IPS-18a (cell line): ENCODE data around the gene ACAP2.

Experiments
- H3K27ac ChIP-seq: one replicate; pipeline ENCODE4 v1.5.1; 2013; ENCODE audit warnings: low read length
- H3K27me3 ChIP-seq: one replicate; pipeline ENCODE4 v1.6.1; 2013; ENCODE audit warnings: mild to moderate bottlenecking, low read length; ENCODE audit not compliant: control insufficient read depth, insufficient read depth
- H3K36me3 ChIP-seq: one replicate; pipeline ENCODE4 v1.6.1; 2013; ENCODE audit warnings: low read depth, low read length; ENCODE audit not compliant: control insufficient read depth
- H3K4me1 ChIP-seq: one replicate; pipeline ENCODE4 v1.6.1; 2013; ENCODE audit warnings: low read depth, low read length; ENCODE audit not compliant: control insufficient read depth
- H3K4me3 ChIP-seq: one replicate; pipeline ENCODE4 v1.5.1; 2013; ENCODE audit warnings: low read length
- H3K9ac ChIP-seq: one replicate; pipeline ENCODE4 v1.6.1; 2013; ENCODE audit warnings: mild to moderate bottlenecking, low read length, moderate library complexity
- H3K9me3 ChIP-seq: one replicate; pipeline ENCODE4 v1.6.1; 2013; ENCODE audit warnings: low read depth, low read length; ENCODE audit not compliant: control insufficient read depth

ACAP2 gene

GRCh38 chr3:195460091-195460713 lies 17.4 kb upstream of the ACAP2 start:
- H3K4me3 ChIP-seq, result no peak overlapping the region
- H3K9me3 ChIP-seq, result no peaks in the 10 kb centered on the region
- no peaks in the 10 kb centered on the region for H3K27me3 ChIP-seq
- no peaks in the 10 kb centered on the region for H3K36me3 ChIP-seq
- H3K27ac ChIP-seq, result no peak overlapping the region
- no peaks in the 10 kb centered on the region for H3K4me1 ChIP-seq
- no peak overlapping the region for H3K9ac ChIP-seq

- Histone ChIP-seq H3K9ac (no peak overlapping the region), H3K9me3 (no peaks in the 10 kb centered on the region), H3K36me3 (no peaks in the 10 kb centered on the region), H3K4me1 (no peaks in the 10 kb centered on the region), H3K27me3 (no peaks in the 10 kb centered on the region), H3K4me3 (no peak overlapping the region), H3K27ac (no peak overlapping the region)
Measured at GRCh38 chr3:195458316-195458717, 15.5 kb upstream of the ACAP2 start.

GRCh38 chr3:195455789-195456188 lies 13.0 kb upstream of the ACAP2 start:
- H3K4me1 ChIP-seq, result peaks cover 3% of the 10 kb centered on the region
- no peak overlapping the region for H3K9ac ChIP-seq
- no peaks in the 10 kb centered on the region for H3K9me3 ChIP-seq
- no peaks in the 10 kb centered on the region for H3K27me3 ChIP-seq
- H3K4me3 ChIP-seq, result no peak overlapping the region
- no peak overlapping the region for H3K27ac ChIP-seq
- no peaks in the 10 kb centered on the region for H3K36me3 ChIP-seq

- H3K4me3 ChIP-seq, result no peak overlapping the region
- H3K9ac ChIP-seq, result no peak overlapping the region
- H3K36me3 ChIP-seq, result no peaks in the 10 kb centered on the region
- no peak overlapping the region for H3K27ac ChIP-seq
- no peaks in the 10 kb centered on the region for H3K9me3 ChIP-seq
- H3K27me3 ChIP-seq, result no peaks in the 10 kb centered on the region
- peaks cover 3% of the 10 kb centered on the region for H3K4me1 ChIP-seq
Measured at GRCh38 chr3:195453236-195453635, 10.4 kb upstream of the ACAP2 start.

GRCh38 chr3:195451373-195452015 lies 8.7 kb upstream of the ACAP2 start:
- Histone ChIP-seq H3K27me3 (no peaks in the 10 kb centered on the region), H3K4me1 (peaks cover 3% of the 10 kb centered on the region), H3K9me3 (no peaks in the 10 kb centered on the region), H3K27ac (no peak overlapping the region), H3K9ac (no peak overlapping the region), H3K36me3 (no peaks in the 10 kb centered on the region), H3K4me3 (no peak overlapping the region)

GRCh38 chr3:195450731-195451229 lies 8.0 kb upstream of the ACAP2 start:
- no peaks in the 10 kb centered on the region for H3K36me3 ChIP-seq
- H3K9ac ChIP-seq, result no peak overlapping the region
- H3K4me3 ChIP-seq, result no peak overlapping the region
- H3K27ac ChIP-seq, result no peak overlapping the region
- H3K4me1 ChIP-seq, result peaks cover 3% of the 10 kb centered on the region
- no peaks in the 10 kb centered on the region for H3K27me3 ChIP-seq
- no peaks in the 10 kb centered on the region for H3K9me3 ChIP-seq

GRCh38 chr3:195448205-195448875 lies 5.5 kb upstream of the ACAP2 start:
- H3K9me3 ChIP-seq, result no peaks in the 10 kb centered on the region
- H3K36me3 ChIP-seq, result no peaks in the 10 kb centered on the region
- H3K27ac ChIP-seq, result no peak overlapping the region
- H3K4me3 ChIP-seq, result no peak overlapping the region
- H3K9ac ChIP-seq, result no peak overlapping the region
- no peaks in the 10 kb centered on the region for H3K27me3 ChIP-seq
- H3K4me1 ChIP-seq, result peaks cover 9% of the 10 kb centered on the region

- Histone ChIP-seq H3K4me1 (peaks cover 10% of the 10 kb centered on the region), H3K27ac (no peak overlapping the region), H3K27me3 (no peaks in the 10 kb centered on the region)
Measured at GRCh38 chr3:195447201-195447600, 4.4 kb upstream of the ACAP2 start.

GRCh38 chr3:195446359-195446758 lies 3.5 kb upstream of the ACAP2 start:
- H3K9ac ChIP-seq, result no peak overlapping the region
- H3K4me1 ChIP-seq, result peaks cover 11% of the 10 kb centered on the region
- no peaks in the 10 kb centered on the region for H3K27me3 ChIP-seq
- H3K9me3 ChIP-seq, result no peaks in the 10 kb centered on the region
- no peak overlapping the region for H3K27ac ChIP-seq
- H3K4me3 ChIP-seq, result no peak overlapping the region
- H3K36me3 ChIP-seq, result no peaks in the 10 kb centered on the region

More at GRCh38 chr3:195447201-195447600, 4.4 kb upstream of the ACAP2 start:
- Histone ChIP-seq H3K36me3 (no peaks in the 10 kb centered on the region), H3K9me3 (no peaks in the 10 kb centered on the region), H3K4me3 (no peak overlapping the region), H3K9ac (no peak overlapping the region)

GRCh38 chr3:195445885-195446284 lies 3.1 kb upstream of the ACAP2 start:
- Histone ChIP-seq H3K9me3 (no peaks in the 10 kb centered on the region), H3K4me1 (peaks cover 15% of the 10 kb centered on the region), H3K27ac (no peak overlapping the region), H3K9ac (no peak overlapping the region), H3K27me3 (no peaks in the 10 kb centered on the region), H3K4me3 (no peak overlapping the region), H3K36me3 (no peaks in the 10 kb centered on the region)

GRCh38 chr3:195443391-195443989 lies 670 bp upstream of the ACAP2 start:
- no peaks in the 10 kb centered on the region for H3K36me3 ChIP-seq
- H3K27me3 ChIP-seq, result no peaks in the 10 kb centered on the region
- H3K9me3 ChIP-seq, result no peaks in the 10 kb centered on the region
- peaks cover 15% of the 10 kb centered on the region for H3K4me1 ChIP-seq
- peak overlapping the region; percentile 45 for H3K4me3 ChIP-seq
- H3K27ac ChIP-seq, result no peak overlapping the region
- H3K9ac ChIP-seq, result no peak overlapping the region
